Measurements from ENCODE around the gene PTDSS2. TPM values are rescaled to one million over a fixed set of nuclear protein-coding genes. Genes with fewer than 3 reads are reported as not detected.

PTDSS2 gene
- total and polyA plus RNA-seq, 10 of the 15 experiments (the other 5 are each of a cell fraction or from before 2014, with no cell fraction given), result 0.39 to 21.1 (median 10.8) TPM

GRCh38 chr11:428295-428694 lies 21.8 kb upstream of the PTDSS2 start:
- POLR2A ChIA-PET, result no interaction called here
- H2AFZ ChIP-seq (ENCODE audit: control insufficient read depth, low read depth, low read length), result no peak overlapping the region
- RAD21 ChIA-PET (ENCODE audit: unreplicated experiment), result no interaction called here
- H3K27me3 ChIP-seq (replicated peaks in 1 of 2; ENCODE audit: control insufficient read depth in 2 of 2, insufficient read depth in 2 of 2, low read length in 1 of 2), result no peaks in the 10 kb centered on the region
- CTCF ChIA-PET, result no interaction called here
- no TSS peak for BruUV-seq (replicated peaks)
- H3K9me3 ChIP-seq (replicated peaks; ENCODE audit: control insufficient read depth, insufficient read depth, low read length), result no peaks in the 10 kb centered on the region
- H3K4me2 ChIP-seq (ENCODE audit: control insufficient read depth, insufficient read depth), result no peak overlapping the region
- H3K9ac ChIP-seq (ENCODE audit: control insufficient read depth, insufficient read depth, low read length), result no peak overlapping the region
- no peaks in the 10 kb centered on the region for H3K36me3 ChIP-seq (ENCODE audit: control insufficient read depth in 2 of 2, insufficient read depth in 2 of 2, low read length in 1 of 2)
- FAIRE-seq (no peak), DNase-seq (ENCODE audit: low read depth, low spot score) (no peak), ATAC-seq (no peak)
- no peaks in the 10 kb centered on the region for H4K20me1 ChIP-seq (ENCODE audit: control insufficient read depth, insufficient read depth)
- WGBS (ENCODE audit: insufficient coverage, insufficient replicate concordance, low lambda C conversion rate, missing lambda C conversion rate), result 90% methylated on average over 23 of the region's 24 CpGs
- SMC1A ChIA-PET (ENCODE audit: uncharacterized antibody, unreplicated experiment), result no interaction called here
- TF ChIP-seq NR2C2 (IDR thresholded peaks at IDR 0.05; ENCODE audit: borderline replicate concordance, control insufficient read depth, insufficient read length, low read depth) (no peak), IRF4 (IDR thresholded peaks at IDR 0.05; ENCODE audit: low read depth, low read length) (no peak), YY1 (IDR thresholded peaks at IDR 0.05; ENCODE audit: low read depth, low read length) (no peak), IKZF1 (conservative IDR thresholded peaks at IDR 0.05) (no peak), RFX5 (IDR thresholded peaks at IDR 0.05; ENCODE audit: low read depth, low read length) (no peak)
- in situ Hi-C loops (cut with MboI), result no loop called here
- no peak overlapping the region for H3K4me3 ChIP-seq
- no peak overlapping the region for H3K27ac ChIP-seq (ENCODE audit: control insufficient read depth, insufficient read depth)
- no peaks in the 10 kb centered on the region for H3K4me1 ChIP-seq (ENCODE audit: control insufficient read depth, insufficient read depth, low read length)
- intact Hi-C loops (cut with micrococcal nuclease; ENCODE audit: unreplicated experiment), result no loop called here
- no peaks in the 10 kb centered on the region for H3K79me2 ChIP-seq (ENCODE audit: control insufficient read depth, insufficient read depth, low read length)

- Histone ChIP-seq H3K79me2 (ENCODE audit: control insufficient read depth, insufficient read depth, low read length) (no peaks in the 10 kb centered on the region), H3K9me3 (replicated peaks; ENCODE audit: control insufficient read depth, insufficient read depth, low read length) (no peaks in the 10 kb centered on the region), H3K36me3 (ENCODE audit: control insufficient read depth in 2 of 2, insufficient read depth in 2 of 2, low read length in 1 of 2) (no peaks in the 10 kb centered on the region), H3K27ac (ENCODE audit: control insufficient read depth, insufficient read depth) (no peak overlapping the region), H3K27me3 (replicated peaks in 1 of 2; ENCODE audit: control insufficient read depth in 2 of 2, insufficient read depth in 2 of 2, low read length in 1 of 2) (no peaks in the 10 kb centered on the region), H3K9ac (ENCODE audit: control insufficient read depth, insufficient read depth, low read length) (no peak overlapping the region), H3K4me1 (ENCODE audit: control insufficient read depth, insufficient read depth, low read length) (no peaks in the 10 kb centered on the region), H3K4me3 (no peak overlapping the region), H3K4me2 (ENCODE audit: control insufficient read depth, insufficient read depth) (no peak overlapping the region), H4K20me1 (ENCODE audit: control insufficient read depth, insufficient read depth) (no peaks in the 10 kb centered on the region), H2AFZ (ENCODE audit: control insufficient read depth, low read depth, low read length) (no peak overlapping the region)
- in situ Hi-C loops (cut with MboI), result no loop called here
- TF ChIP-seq PML (IDR thresholded peaks at IDR 0.05; ENCODE audit: low read length) (no peak), ZBED1 (IDR thresholded peaks at IDR 0.05; ENCODE audit: borderline replicate concordance) (no peak), NFXL1 (IDR thresholded peaks at IDR 0.05; ENCODE audit: borderline replicate concordance) (no peak), PAX5 (IDR thresholded peaks at IDR 0.05; ENCODE audit: borderline replicate concordance, low read depth, low read length) (no peak), MXI1 (IDR thresholded peaks at IDR 0.05; ENCODE audit: low read depth, low read length) (no peak), EGR1 (IDR thresholded peaks at IDR 0.05; ENCODE audit: borderline replicate concordance in 1 of 2, low read depth in 2 of 2, low read length in 2 of 2) (no peak), SMC3 (IDR thresholded peaks at IDR 0.05; ENCODE audit: borderline replicate concordance, low read length) (no peak), CHD4 (IDR thresholded peaks at IDR 0.05) (no peak), TAF1 (IDR thresholded peaks at IDR 0.05; ENCODE audit: borderline replicate concordance, low read depth, low read length) (no peak), TCF7 (IDR thresholded peaks at IDR 0.05; ENCODE audit: borderline replicate concordance) (no peak), MLLT1 (IDR thresholded peaks at IDR 0.05) (no peak), CREB1 (IDR thresholded peaks at IDR 0.05; ENCODE audit: low read depth) (no peak), IRF4 (IDR thresholded peaks at IDR 0.05; ENCODE audit: low read depth, low read length) (no peak), SIN3A (IDR thresholded peaks at IDR 0.05; ENCODE audit: low read depth, low read length) (no peak), DPF2 (IDR thresholded peaks at IDR 0.05) (no peak)
- ATAC-seq (no peak), FAIRE-seq (no peak), DNase-seq (ENCODE audit: low read depth, low spot score) (no peak)
- ChIA-PET SMC1A (ENCODE audit: uncharacterized antibody, unreplicated experiment) (no interaction called here), POLR2A (no interaction called here), RAD21 (ENCODE audit: unreplicated experiment) (no interaction called here), CTCF (no interaction called here)
- 82% methylated on average over 25 of the region's 27 CpGs for WGBS (ENCODE audit: insufficient coverage, insufficient replicate concordance, low lambda C conversion rate, missing lambda C conversion rate)
- BruUV-seq (replicated peaks), result no TSS peak
- intact Hi-C loops (cut with micrococcal nuclease; ENCODE audit: unreplicated experiment), result no loop called here
Observed at GRCh38 chr11:429391-429790, 20.7 kb upstream of the PTDSS2 start.

Data from GM12878 (cell line).